Liver (tissue), 9 donors: ENCODE data around the gene SHISAL1. TPM values are rescaled to one million over a fixed set of nuclear protein-coding genes. Genes with fewer than 3 reads are reported as not detected.

Source experiments
- DNase-seq: peaks from one replicate; pipeline ENCODE4 v3.0.0-alpha.2; 2017; ENCODE audit warnings: low spot score
- H3K27ac ChIP-seq, 2 donors: one replicate each; pipeline ENCODE4 v1.7.0; 2013; ENCODE audit warnings: inconsistent platforms in 2 of 2, low read length in 2 of 2, control low read depth in 1 of 2, low read depth in 1 of 2, mild to moderate bottlenecking in 1 of 2
- H3K27me3 ChIP-seq, 4 donors: one replicate each; pipeline versions ENCODE4 v1.6.1 to v1.7.0; 2013; ENCODE audit warnings: low read length in 3 of 4, inconsistent platforms in 1 of 4, mild to moderate bottlenecking in 1 of 4, moderate library complexity in 1 of 4; ENCODE audit not compliant: control insufficient read depth in 4 of 4, insufficient read depth in 4 of 4
- H3K36me3 ChIP-seq, 4 donors: one replicate each; pipeline versions ENCODE4 v1.6.1 to v1.7.0; 2013; ENCODE audit warnings: low read length in 3 of 4, mild to moderate bottlenecking in 3 of 4, low read depth in 1 of 4, moderate library complexity in 1 of 4; ENCODE audit not compliant: control insufficient read depth in 4 of 4, insufficient read depth in 3 of 4
- H3K4me1 ChIP-seq, 4 donors: one replicate each; pipeline versions ENCODE4 v1.6.1 to v1.7.0; 2013; ENCODE audit warnings: low read length in 3 of 4, mild to moderate bottlenecking in 3 of 4, moderate library complexity in 1 of 4; ENCODE audit not compliant: control insufficient read depth in 4 of 4, insufficient read depth in 4 of 4
- H3K4me3 ChIP-seq, 3 donors: one replicate each; pipeline versions ENCODE4 v1.6.1 to v1.7.0; 2013; ENCODE audit warnings: low read length in 3 of 3, control low read depth in 1 of 3, low read depth in 1 of 3, mild to moderate bottlenecking in 1 of 3
- H3K9ac ChIP-seq, 2 donors: one replicate each; pipeline ENCODE4 v1.7.0; 2013; ENCODE audit warnings: low read length in 2 of 2, mild to moderate bottlenecking in 2 of 2, moderate library complexity in 2 of 2, control low read depth in 1 of 2, low read depth in 1 of 2
- H3K9me3 ChIP-seq, 4 donors: one replicate each; pipeline versions ENCODE4 v1.6.1 to v1.7.0; 2013; ENCODE audit warnings: low read length in 3 of 4; ENCODE audit not compliant: control insufficient read depth in 4 of 4
- ATF3 ChIP-seq: IDR thresholded peaks from 2 replicates; pipeline ENCODE4 v1.6.1; 2016; ENCODE audit warnings: antibody characterized with exemption
- EGR1 ChIP-seq, 2 donors: IDR thresholded peaks; 2 replicates each; pipeline ENCODE4 v1.6.1; 2016 to 2018; ENCODE audit warnings: antibody characterized with exemption in 2 of 2, low read depth in 2 of 2
- FOXA2 ChIP-seq: IDR thresholded peaks from 2 replicates; pipeline ENCODE4 v1.6.1; 2016; ENCODE audit warnings: antibody characterized with exemption
- HNF4A ChIP-seq, 2 donors: conservative IDR thresholded peaks; 2 replicates each; pipeline ENCODE4 v1.6.1; 2016; ENCODE audit warnings: antibody characterized with exemption in 2 of 2, mild to moderate bottlenecking in 2 of 2
- HNF4G ChIP-seq: IDR thresholded peaks from 2 replicates; pipeline ENCODE4 v1.6.1; 2016; ENCODE audit warnings: antibody characterized with exemption
- MAX ChIP-seq: IDR thresholded peaks from 2 replicates; pipeline ENCODE4 v1.6.1; 2016; ENCODE audit warnings: antibody characterized with exemption
- NR2F2 ChIP-seq: IDR thresholded peaks from 2 replicates; pipeline ENCODE4 v1.6.1; 2016; ENCODE audit warnings: antibody characterized with exemption
- RAD21 ChIP-seq, 2 donors: IDR thresholded peaks; 2 replicates each; pipeline ENCODE4 v1.6.1; 2016; ENCODE audit warnings: antibody characterized with exemption in 2 of 2, mild to moderate bottlenecking in 2 of 2
- RXRA ChIP-seq, 2 donors: IDR thresholded peaks; 2 replicates each; pipeline ENCODE4 v1.6.1; 2017 to 2018; ENCODE audit warnings: antibody characterized with exemption in 2 of 2, mild to moderate bottlenecking in 1 of 2
- SP1 ChIP-seq: IDR thresholded peaks from 2 replicates; pipeline ENCODE4 v1.6.1; 2018; ENCODE audit warnings: antibody characterized with exemption, mild to moderate bottlenecking
- TAF1 ChIP-seq: conservative IDR thresholded peaks from 2 replicates; pipeline ENCODE4 v1.6.1; 2016; ENCODE audit warnings: antibody characterized with exemption, mild to moderate bottlenecking
- YY1 ChIP-seq: IDR thresholded peaks from 2 replicates; pipeline ENCODE4 v1.6.1; 2016; ENCODE audit warnings: antibody characterized with exemption, mild to moderate bottlenecking
- ZBTB33 ChIP-seq: IDR thresholded peaks from 2 replicates; pipeline ENCODE4 v1.6.1; 2016; ENCODE audit warnings: antibody characterized with exemption
- WGBS: extraction: QIAGEN DNeasy Blood & Tissue Kit; methylation state at CpG from one replicate; pipeline ENCODE4 v1.1.7; 2013; 5-methylcytosine and 5-hydroxymethylcytosine counted together
- polyA plus RNA-seq, 2 donors: library from polyadenylated mRNA; stranded (reverse) in 1 of 2; unstranded in 1 of 2; fragments of 200-250 nt in 1 of 2; fragments of >200 nt in 1 of 2; fragmentation: Nextera tagmentation in 1 of 2; extraction: Ambion mirVana in 1 of 2; gene quantifications; one replicate each; pipeline versions ENCODE4 v1.2.1 to v1.2.3, GENCODE V29; 2013 to 2015
- total RNA-seq, 2 donors: library from RNA; depleted of rRNA; stranded (reverse); fragments of >200 nt; gene quantifications; one replicate each; pipeline ENCODE4 v1.2.3, GENCODE V29; 2014
- donor health status: healthy.
- donor health status: healthy.
- donor health status: healthy.
- donor health status: healthy.
- donor health status: healthy.

SHISAL1 gene
- total and polyA plus RNA-seq, 4 donors = 0.07 to 0.17 (median 0.13) TPM

GRCh38 chr22:44203203-44203602 lies 109.5 kb downstream of the SHISAL1 start:
- Histone ChIP-seq H3K4me1 (no peaks in the 10 kb centered on the region), H3K27me3 (no peaks in the 10 kb centered on the region), H3K9ac (no peak overlapping the region), H3K36me3 (peaks cover 0 to 2% (median 0%) of the 10 kb centered on the region in 4 donors), H3K9me3 (no peaks in the 10 kb centered on the region), H3K27ac (no peak overlapping the region), H3K4me3 (no peak overlapping the region)
- TF ChIP-seq RAD21 (IDR thresholded peaks at IDR 0.05) (no peak), HNF4A (conservative IDR thresholded peaks at IDR 0.05) (no peak), ATF3 (no peak), NR2F2 (no peak), ZBTB33 (no peak), YY1 (no peak), RXRA (IDR thresholded peaks at IDR 0.05) (no peak)
- 49% methylated on average over 6 of the region's 6 CpGs for WGBS
- DNase-seq = no peak

GRCh38 chr22:44202261-44202789 lies 110.4 kb downstream of the SHISAL1 start:
- Histone ChIP-seq H3K36me3 (peaks cover 0 to 2% (median 0%) of the 10 kb centered on the region in 4 donors), H3K9ac (no peak overlapping the region), H3K9me3 (no peaks in the 10 kb centered on the region), H3K27ac (no peak overlapping the region), H3K27me3 (no peaks in the 10 kb centered on the region), H3K4me3 (no peak overlapping the region), H3K4me1 (no peaks in the 10 kb centered on the region)
- DNase-seq = no peak
- TF ChIP-seq HNF4G (no peak), ZBTB33 (no peak), YY1 (no peak)
- 71% methylated on average over 11 of the region's 11 CpGs for WGBS

- Histone ChIP-seq H3K9me3 (no peaks in the 10 kb centered on the region), H3K4me1 (no peaks in the 10 kb centered on the region), H3K27ac (no peak overlapping the region), H3K9ac (no peak overlapping the region), H3K36me3 (peaks cover 0 to 2% (median 0%) of the 10 kb centered on the region in 4 donors), H3K4me3 (no peak overlapping the region), H3K27me3 (no peaks in the 10 kb centered on the region)
- TF ChIP-seq RAD21 (IDR thresholded peaks at IDR 0.05) = no peak
- no peak for TF ChIP-seq SP1
- no peak for TF ChIP-seq EGR1 (IDR thresholded peaks at IDR 0.05; ENCODE audit: low read depth in 2 of 2)
- no peak for TF ChIP-seq HNF4A (conservative IDR thresholded peaks at IDR 0.05)
- TF ChIP-seq RXRA (IDR thresholded peaks at IDR 0.05) = no peak
- TF ChIP-seq FOXA2 = no peak
- no peak for TF ChIP-seq TAF1
- TF ChIP-seq NR2F2 = no peak
- no peak for TF ChIP-seq MAX
- TF ChIP-seq YY1 = no peak
- WGBS = 66% methylated on average over 12 of the region's 12 CpGs
- no peak for DNase-seq
Observed at GRCh38 chr22:44201665-44202064, 111.1 kb downstream of the SHISAL1 start.
